ENCODE results near the gene IDH3A. TPM values are rescaled to one million over a fixed set of nuclear protein-coding genes. Genes with fewer than 3 reads are reported as not detected.

Gene IDH3A
- total RNA-seq, 4 donors from 2014 or later = 149 to 369 (median 166) TPM

DNA sequence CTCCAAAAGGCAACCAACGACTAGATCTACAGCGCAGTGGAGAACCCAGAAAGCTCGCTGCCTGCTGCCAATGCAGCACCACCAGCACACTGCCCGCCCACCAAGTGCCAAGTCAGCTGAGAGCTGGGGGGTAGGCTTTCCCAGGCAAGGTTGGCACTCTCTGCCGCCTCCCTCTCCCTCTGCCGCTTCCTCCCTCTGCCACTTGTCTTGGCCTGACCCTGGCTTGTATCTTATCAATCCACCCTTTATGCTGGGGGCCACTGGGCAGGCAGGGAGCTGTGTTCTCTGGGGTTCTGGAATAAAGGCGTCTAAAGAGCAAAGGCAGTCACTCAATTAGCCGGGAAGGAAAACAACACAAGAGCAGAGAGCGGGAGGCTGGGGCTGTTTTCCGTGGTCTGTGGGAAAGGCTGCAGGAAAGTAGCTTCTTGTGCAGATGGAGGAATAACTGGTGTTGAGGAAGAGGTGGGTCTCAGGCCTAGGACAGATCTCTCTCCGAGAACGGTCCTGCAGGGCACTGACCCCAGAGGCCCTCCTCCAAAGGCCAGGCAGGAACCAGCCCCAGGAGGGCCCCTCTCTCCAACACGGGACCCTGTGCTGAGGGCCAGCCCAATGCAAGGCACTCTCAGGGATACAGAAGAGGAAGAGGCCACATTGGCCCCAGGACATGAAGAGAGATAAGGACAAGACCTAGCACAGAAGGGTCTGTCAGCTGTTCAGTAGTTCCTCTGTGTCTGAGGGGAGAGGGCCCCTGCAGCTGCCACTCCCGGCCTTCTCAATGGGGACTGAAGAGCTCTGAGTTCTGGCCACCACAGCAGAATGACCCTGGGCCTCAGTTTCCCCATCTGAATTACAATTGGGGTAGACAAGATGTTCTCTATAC is 54.4 kb downstream of the IDH3A start:
- DNase-seq = no peak
- 83 to 87% methylated on average over 3 to 14 of the region's 14 CpGs for WGBS, 2 donors (ENCODE audit: low coverage in 1 of 2)
- intact Hi-C loops (cut with DNase I; ENCODE audit: low total_unique reads) (no loop called here), in situ Hi-C loops (cut with MboI; ENCODE audit: low pct_ligation_motif_present in 1 of 4, low pct_unique_long_range_greater_than_20kb in 1 of 4, low sequenced_read_pairs in 3 of 4) (no loop called here)
- Histone ChIP-seq H3K36me3 (no peaks in the 10 kb centered on the region), H3K27me3 (no peaks in the 10 kb centered on the region), H3K9me3 (no peaks in the 10 kb centered on the region), H3K27ac (peak overlapping the region in 1 of 4 donors; percentile 19), H3K4me3 (no peak overlapping the region), H3K4me1 (no peaks in the 10 kb centered on the region)
- TF ChIP-seq POLR2A (IDR thresholded peaks at IDR 0.05) (no peak), EP300 (IDR thresholded peaks at IDR 0.05; ENCODE audit: low read depth) (no peak), POLR2AphosphoS5 (IDR thresholded peaks at IDR 0.05) (no peak)
- TF ChIP-seq, protein P1, sequence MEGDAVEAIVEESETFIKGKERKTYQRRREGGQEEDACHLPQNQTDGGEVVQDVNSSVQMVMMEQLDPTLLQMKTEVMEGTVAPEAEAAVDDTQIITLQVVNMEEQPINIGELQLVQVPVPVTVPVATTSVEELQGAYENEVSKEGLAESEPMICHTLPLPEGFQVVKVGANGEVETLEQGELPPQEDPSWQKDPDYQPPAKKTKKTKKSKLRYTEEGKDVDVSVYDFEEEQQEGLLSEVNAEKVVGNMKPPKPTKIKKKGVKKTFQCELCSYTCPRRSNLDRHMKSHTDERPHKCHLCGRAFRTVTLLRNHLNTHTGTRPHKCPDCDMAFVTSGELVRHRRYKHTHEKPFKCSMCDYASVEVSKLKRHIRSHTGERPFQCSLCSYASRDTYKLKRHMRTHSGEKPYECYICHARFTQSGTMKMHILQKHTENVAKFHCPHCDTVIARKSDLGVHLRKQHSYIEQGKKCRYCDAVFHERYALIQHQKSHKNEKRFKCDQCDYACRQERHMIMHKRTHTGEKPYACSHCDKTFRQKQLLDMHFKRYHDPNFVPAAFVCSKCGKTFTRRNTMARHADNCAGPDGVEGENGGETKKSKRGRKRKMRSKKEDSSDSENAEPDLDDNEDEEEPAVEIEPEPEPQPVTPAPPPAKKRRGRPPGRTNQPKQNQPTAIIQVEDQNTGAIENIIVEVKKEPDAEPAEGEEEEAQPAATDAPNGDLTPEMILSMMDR (IDR thresholded peaks at IDR 0.05) = no peak

DNA sequence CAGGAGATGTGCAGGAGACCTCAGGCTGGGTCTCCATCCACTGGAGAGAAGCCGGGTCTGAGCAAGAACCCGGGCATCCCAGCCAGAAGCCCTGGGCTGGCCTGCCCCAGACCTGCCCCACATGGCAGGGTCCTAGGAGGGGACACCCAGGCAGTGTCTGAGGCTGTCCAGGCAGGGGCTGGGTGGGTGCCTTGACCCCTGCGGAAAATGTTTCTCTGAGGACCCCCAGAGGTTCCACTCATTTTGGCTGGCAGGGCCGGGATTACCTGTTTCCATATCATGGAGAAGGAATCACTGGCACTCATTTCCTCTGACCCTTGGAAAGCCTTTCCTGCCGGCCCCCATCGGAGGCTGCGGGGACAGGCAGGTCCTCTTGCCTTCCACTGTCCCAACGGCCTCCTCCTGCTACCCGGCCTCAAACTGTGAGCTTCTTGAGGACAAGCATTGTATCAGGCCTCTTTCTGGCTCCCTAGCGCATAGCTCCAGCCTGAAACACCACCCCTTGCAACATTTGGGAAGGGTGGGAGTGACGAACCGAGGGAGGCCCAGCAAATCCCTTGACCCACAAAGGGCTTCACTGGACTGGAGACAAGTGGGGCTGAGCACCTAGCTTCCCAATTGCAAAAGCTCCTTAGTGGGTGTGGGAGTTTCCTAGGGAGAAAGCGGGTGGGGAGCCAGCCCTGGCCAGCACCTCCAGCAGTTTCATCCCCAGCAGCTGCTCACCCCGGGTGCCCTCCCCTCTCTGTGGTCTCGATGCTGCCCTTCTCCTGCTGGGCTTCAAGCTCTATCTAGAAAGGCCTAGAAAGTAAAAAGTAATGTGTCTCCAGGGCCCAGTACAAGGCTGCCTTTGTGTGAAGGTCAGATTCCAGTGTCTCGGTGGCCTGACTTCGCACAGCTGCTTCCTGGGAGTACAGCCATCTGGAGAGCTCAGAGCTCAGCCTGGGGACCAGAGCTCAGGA is 55.5 kb downstream of the IDH3A start:
- H3K27me3 ChIP-seq = no peaks in the 10 kb centered on the region
- TF ChIP-seq EP300 (IDR thresholded peaks at IDR 0.05; ENCODE audit: low read depth) = no peak
- TF ChIP-seq, protein P1 (IDR thresholded peaks at IDR 0.05) = no peak
- no peak for TF ChIP-seq POLR2A (IDR thresholded peaks at IDR 0.05)
- no peak for TF ChIP-seq POLR2AphosphoS5 (IDR thresholded peaks at IDR 0.05)
- intact Hi-C loops (cut with DNase I; ENCODE audit: low total_unique reads) (no loop called here), in situ Hi-C loops (cut with MboI; ENCODE audit: low pct_ligation_motif_present in 1 of 4, low pct_unique_long_range_greater_than_20kb in 1 of 4, low sequenced_read_pairs in 3 of 4) (no loop called here)
- peaks cover 2 to 9% (median 6%) of the 10 kb centered on the region in 4 donors for H3K4me1 ChIP-seq
- H3K27ac ChIP-seq = peak overlapping the region in 2 of 4 donors; percentile 6 to 19
- no peak overlapping the region for H3K4me3 ChIP-seq
- H3K9me3 ChIP-seq = no peaks in the 10 kb centered on the region
- 60 to 70% methylated on average over 1 to 17 of the region's 17 CpGs for WGBS, 2 donors (ENCODE audit: low coverage in 1 of 2)
- no peaks in the 10 kb centered on the region for H3K36me3 ChIP-seq
- DNase-seq = no peak

DNA sequence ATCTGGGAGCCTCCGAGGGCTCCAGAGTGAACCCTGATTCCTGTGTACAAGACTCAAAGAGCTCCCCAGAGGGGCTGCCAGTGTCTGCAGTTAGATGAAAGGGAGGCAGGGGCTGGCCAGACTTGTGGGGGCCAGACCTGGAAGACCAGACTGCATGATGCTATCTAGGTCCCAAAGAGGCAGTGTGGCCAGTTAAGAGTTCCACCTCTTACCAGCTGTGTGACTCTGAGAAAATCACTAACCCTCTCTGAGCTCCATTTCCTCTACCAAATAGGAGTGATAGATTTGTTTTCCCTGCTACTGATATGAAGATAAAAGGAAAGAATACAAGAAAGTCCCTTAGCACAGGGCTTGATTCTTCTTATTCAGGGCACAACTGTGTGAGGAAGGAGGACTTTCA is 56.2 kb downstream of the IDH3A start:
- no peaks in the 10 kb centered on the region for H3K9me3 ChIP-seq
- H3K4me3 ChIP-seq = no peak overlapping the region
- no peak for DNase-seq
- H3K4me1 ChIP-seq = peaks cover 9 to 16% (median 13%) of the 10 kb centered on the region in 4 donors
- no peak overlapping the region for H3K27ac ChIP-seq
- in situ Hi-C loops (cut with MboI; ENCODE audit: low pct_ligation_motif_present in 1 of 4, low pct_unique_long_range_greater_than_20kb in 1 of 4, low sequenced_read_pairs in 3 of 4) = no loop called here
- intact Hi-C loops (cut with DNase I; ENCODE audit: low total_unique reads) = no loop called here
- TF ChIP-seq POLR2AphosphoS5 (IDR thresholded peaks at IDR 0.05) = no peak
- TF ChIP-seq, protein P1 (IDR thresholded peaks at IDR 0.05) = no peak
- TF ChIP-seq EP300 (IDR thresholded peaks at IDR 0.05; ENCODE audit: low read depth) = no peak
- no peak for TF ChIP-seq POLR2A (IDR thresholded peaks at IDR 0.05)
- 59% methylated on average over 1 of the region's 1 CpG; no CpG with 5 or more reads in 1 of the 2 donors for WGBS, 2 donors (ENCODE audit: low coverage in 1 of 2)
- no peaks in the 10 kb centered on the region for H3K27me3 ChIP-seq
- no peaks in the 10 kb centered on the region for H3K36me3 ChIP-seq

DNA sequence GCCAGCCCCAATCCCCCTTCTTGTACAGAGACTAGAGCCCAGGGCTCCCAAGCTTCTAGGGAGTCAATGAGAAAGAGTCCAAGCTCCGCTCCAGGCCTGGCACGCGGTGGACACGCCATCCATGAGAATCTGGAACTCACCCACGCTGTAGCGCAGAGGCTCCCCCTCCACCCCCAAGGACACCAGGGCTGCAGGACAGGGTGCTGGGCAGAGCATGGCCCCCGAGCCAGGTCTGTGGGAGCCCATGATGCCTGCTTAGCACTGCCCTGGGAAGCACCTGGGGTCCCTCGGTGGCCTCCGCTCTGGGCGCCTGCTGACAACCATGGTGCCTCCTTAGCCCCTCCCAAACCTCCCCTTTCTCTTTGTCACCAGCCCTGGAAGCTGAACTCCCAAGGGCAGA is 56.7 kb downstream of the IDH3A start:
- Histone ChIP-seq H3K9me3 (no peaks in the 10 kb centered on the region), H3K4me1 (peaks cover 14 to 21% (median 18%) of the 10 kb centered on the region in 4 donors), H3K36me3 (no peaks in the 10 kb centered on the region), H3K27ac (no peak overlapping the region), H3K4me3 (no peak overlapping the region), H3K27me3 (no peaks in the 10 kb centered on the region)
- 94% methylated on average over 10 of the region's 10 CpGs; no CpG with 5 or more reads in 1 of the 2 donors for WGBS, 2 donors (ENCODE audit: low coverage in 1 of 2)
- intact Hi-C loops (cut with DNase I; ENCODE audit: low total_unique reads) = no loop called here
- TF ChIP-seq POLR2A (IDR thresholded peaks at IDR 0.05) (no peak), POLR2AphosphoS5 (IDR thresholded peaks at IDR 0.05) (no peak), EP300 (IDR thresholded peaks at IDR 0.05; ENCODE audit: low read depth) (no peak)
- TF ChIP-seq, protein P1 (IDR thresholded peaks at IDR 0.05) = no peak
- in situ Hi-C loops (cut with MboI; ENCODE audit: low pct_ligation_motif_present in 1 of 4, low pct_unique_long_range_greater_than_20kb in 1 of 4, low sequenced_read_pairs in 3 of 4) = no loop called here
- no peak for DNase-seq
